Neural progenitor cell (in vitro differentiated cells): Measurements from ENCODE around the gene KLF2. TPM values are rescaled to one million over a fixed set of nuclear protein-coding genes. Genes with fewer than 3 reads are reported as not detected.

Experiments
- DNase-seq: peaks from one replicate; pipeline ENCODE4 v3.0.0-alpha.2; 2016; ENCODE audit warnings: low spot score
- H2AFZ ChIP-seq: fragments of 200-600 bp; sonication (generic); replicated peaks from 2 replicates; pipeline ENCODE4 v1.6.1; 2016; ENCODE audit warnings: antibody characterized with exemption
- H3F3A ChIP-seq: fragments of 200-600 bp; sonication (generic); 2 replicates; pipeline ENCODE4 v1.6.1; 2016; ENCODE audit warnings: antibody characterized with exemption, low read depth
- H3K27ac ChIP-seq: fragments of 200-600 bp; sonication (generic); 2 replicates; pipeline ENCODE4 v1.5.1; 2016; ENCODE audit warnings: mild to moderate bottlenecking
- H3K27me3 ChIP-seq: fragments of 200-600 bp; sonication (generic); 2 replicates; pipeline ENCODE4 v1.6.1; 2016; ENCODE audit warnings: mild to moderate bottlenecking, moderate library complexity
- H3K36me3 ChIP-seq: fragments of 200-600 bp; sonication (generic); 2 replicates; pipeline ENCODE4 v1.5.1; 2016
- H3K4me1 ChIP-seq: fragments of 200-600 bp; sonication (generic); 2 replicates; pipeline ENCODE4 v1.6.1; 2016; ENCODE audit warnings: mixed run types
- H3K4me2 ChIP-seq: fragments of 200-600 bp; sonication (generic); 2 replicates; pipeline ENCODE4 v1.6.1; 2016
- H3K4me3 ChIP-seq: fragments of 200-600 bp; sonication (generic); 2 replicates; pipeline ENCODE4 v1.5.1; 2016
- H3K79me2 ChIP-seq: fragments of 200-600 bp; sonication (generic); 2 replicates; pipeline ENCODE4 v1.6.1; 2016; ENCODE audit warnings: low read depth
- H3K9ac ChIP-seq: fragments of 200-600 bp; sonication (generic); 2 replicates; pipeline ENCODE4 v1.6.1; 2016
- H3K9me3 ChIP-seq: fragments of 200-600 bp; sonication (generic); 2 replicates; pipeline ENCODE4 v1.5.1; 2016; ENCODE audit warnings: low read depth
- H4K20me1 ChIP-seq: fragments of 200-600 bp; sonication (generic); 2 replicates; pipeline ENCODE4 v1.6.1; 2016; ENCODE audit warnings: low read depth
- H3K27ac Mint-ChIP-seq: 3 replicates; pipeline ENCODE4 v1.8.0; 2021; ENCODE audit warnings: mixed read lengths
- H3K27me3 Mint-ChIP-seq: 2 replicates; pipeline ENCODE4 v1.8.0; 2022; ENCODE audit warnings: low read depth, mild to moderate bottlenecking, inconsistent platforms, moderate library complexity, mixed read lengths; ENCODE audit not compliant: insufficient read depth
- H3K36me3 Mint-ChIP-seq: 3 replicates; pipeline ENCODE4 v1.8.0; 2021; ENCODE audit warnings: mixed read lengths
- H3K4me1 Mint-ChIP-seq: 3 replicates; pipeline ENCODE4 v1.8.0; 2021; ENCODE audit warnings: mixed read lengths
- H3K4me3 Mint-ChIP-seq: 3 replicates; pipeline ENCODE4 v1.8.0; 2021; ENCODE audit warnings: mild to moderate bottlenecking, moderate library complexity, mixed read lengths
- H3K9me3 Mint-ChIP-seq: 3 replicates; pipeline ENCODE4 v1.8.0; 2020; ENCODE audit warnings: mixed read lengths
- EZH2 ChIP-seq: fragments of 200-600 bp; sonication (generic); IDR thresholded peaks from 2 replicates; pipeline ENCODE4 v1.6.1; 2017; ENCODE audit warnings: antibody characterized with exemption, mild to moderate bottlenecking, moderate library complexity
- EZH2phosphoT487 ChIP-seq: fragments of 200-600 bp; sonication (generic); IDR thresholded peaks from 2 replicates; pipeline ENCODE4 v1.6.1; 2017; ENCODE audit warnings: antibody characterized with exemption
- total RNA-seq: library from RNA; depleted of rRNA; stranded (reverse); fragments of >200 nt; gene quantifications from 2 replicates; pipeline ENCODE4 v1.2.3, GENCODE V29; 2015; ENCODE audit warnings: low replicate concordance
- TF ChIP-seq, protein P1 (sequence below): fragments of 200-600 bp; sonication (generic); IDR thresholded peaks from 2 replicates; pipeline ENCODE4 v1.5.1; 2017; ENCODE audit warnings: antibody characterized with exemption, mild to moderate bottlenecking

The KLF2 gene
- total RNA-seq, 1 donor from 2014 or later: not detected

DNA sequence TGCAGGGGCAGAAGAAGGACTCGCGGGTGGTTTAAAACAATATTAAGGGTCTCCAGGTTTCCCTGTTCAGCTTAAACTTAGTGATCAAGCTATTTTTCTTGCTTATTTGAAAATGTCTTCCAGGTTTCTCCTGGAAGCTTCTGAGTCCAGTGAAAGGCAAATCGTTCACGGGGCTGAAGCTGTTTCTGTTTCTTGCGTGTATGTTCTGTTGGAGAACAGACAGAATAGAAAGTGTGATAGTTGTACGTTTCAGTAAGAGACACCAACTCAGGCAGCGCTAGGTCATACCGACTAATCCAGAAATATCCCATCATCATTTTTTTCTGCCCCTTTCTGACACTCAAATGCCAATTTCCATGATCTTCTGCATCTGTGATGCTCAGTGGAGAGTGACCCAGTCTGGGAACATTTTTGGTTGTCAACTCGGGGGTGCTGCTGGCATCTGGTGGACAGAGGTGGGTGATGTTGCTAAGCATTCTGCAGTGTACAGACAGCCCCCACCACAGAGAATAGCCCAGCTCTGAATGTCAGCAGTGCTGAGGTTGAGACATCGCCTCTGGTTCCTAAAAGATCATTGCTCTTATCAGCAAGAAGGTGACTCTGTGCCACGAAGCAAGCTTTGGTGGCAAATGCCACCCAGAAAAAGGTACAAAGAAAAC, 4.3 kb downstream of the KLF2 start:
- peaks cover 4% of the 10 kb centered on the region for H3K4me1 Mint-ChIP-seq

DNA sequence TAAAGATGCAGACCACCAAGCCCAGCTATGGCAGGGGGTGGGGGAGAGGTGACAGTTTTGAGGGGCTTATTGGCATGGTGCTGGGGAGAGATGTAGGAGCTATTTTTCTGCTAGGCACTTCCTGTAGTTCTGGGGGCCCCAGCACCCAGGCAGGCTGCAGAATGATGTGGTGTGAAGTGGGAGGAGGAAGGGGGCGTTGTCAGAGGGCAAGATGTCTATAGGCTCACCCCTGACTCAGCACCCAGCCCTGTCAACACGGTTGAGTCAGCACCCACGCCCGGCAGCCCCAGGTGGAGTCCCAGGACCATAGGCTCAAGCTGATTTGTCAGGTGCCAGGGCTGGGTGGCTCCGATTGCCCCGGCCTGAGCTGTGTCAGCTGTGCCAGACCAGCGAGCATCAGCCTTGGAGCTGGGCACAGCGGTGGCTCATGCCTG, 5.8 kb downstream of the KLF2 start:
- Histone ChIP-seq H3K36me3 (no peaks in the 10 kb centered on the region), H3K9ac (no peak overlapping the region), H3K27me3 (peaks cover 67% of the 10 kb centered on the region), H3K9me3 (no peaks in the 10 kb centered on the region), H3K4me1 (peaks cover 7% of the 10 kb centered on the region), H3K4me2 (no peak overlapping the region), H3K27ac (no peak overlapping the region), H3K79me2 (no peaks in the 10 kb centered on the region), H2AFZ (no peak overlapping the region), H4K20me1 (peaks cover 26% of the 10 kb centered on the region), H3K4me3 (no peak overlapping the region), H3F3A (no peaks in the 10 kb centered on the region)
- H3K27me3 Mint-ChIP-seq: peaks cover 44% of the 10 kb centered on the region
- no peak overlapping the region for H3K4me3 Mint-ChIP-seq
- TF ChIP-seq, protein P1, sequence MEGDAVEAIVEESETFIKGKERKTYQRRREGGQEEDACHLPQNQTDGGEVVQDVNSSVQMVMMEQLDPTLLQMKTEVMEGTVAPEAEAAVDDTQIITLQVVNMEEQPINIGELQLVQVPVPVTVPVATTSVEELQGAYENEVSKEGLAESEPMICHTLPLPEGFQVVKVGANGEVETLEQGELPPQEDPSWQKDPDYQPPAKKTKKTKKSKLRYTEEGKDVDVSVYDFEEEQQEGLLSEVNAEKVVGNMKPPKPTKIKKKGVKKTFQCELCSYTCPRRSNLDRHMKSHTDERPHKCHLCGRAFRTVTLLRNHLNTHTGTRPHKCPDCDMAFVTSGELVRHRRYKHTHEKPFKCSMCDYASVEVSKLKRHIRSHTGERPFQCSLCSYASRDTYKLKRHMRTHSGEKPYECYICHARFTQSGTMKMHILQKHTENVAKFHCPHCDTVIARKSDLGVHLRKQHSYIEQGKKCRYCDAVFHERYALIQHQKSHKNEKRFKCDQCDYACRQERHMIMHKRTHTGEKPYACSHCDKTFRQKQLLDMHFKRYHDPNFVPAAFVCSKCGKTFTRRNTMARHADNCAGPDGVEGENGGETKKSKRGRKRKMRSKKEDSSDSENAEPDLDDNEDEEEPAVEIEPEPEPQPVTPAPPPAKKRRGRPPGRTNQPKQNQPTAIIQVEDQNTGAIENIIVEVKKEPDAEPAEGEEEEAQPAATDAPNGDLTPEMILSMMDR: no peak
- TF ChIP-seq EZH2phosphoT487 (no peak), EZH2 (no peak)
- H3K4me1 Mint-ChIP-seq: peaks cover 4% of the 10 kb centered on the region
- DNase-seq: no peak
- H3K36me3 Mint-ChIP-seq: no peaks in the 10 kb centered on the region
- no peaks in the 10 kb centered on the region for H3K9me3 Mint-ChIP-seq
- H3K27ac Mint-ChIP-seq: no peak overlapping the region

More for the DNA sequence above, 4.3 kb downstream of the KLF2 start:
- H3K4me2 ChIP-seq: no peak overlapping the region
- H3K27me3 Mint-ChIP-seq: peaks cover 48% of the 10 kb centered on the region
- peaks cover 35% of the 10 kb centered on the region for H4K20me1 ChIP-seq
- H3K4me3 Mint-ChIP-seq: no peak overlapping the region
- H2AFZ ChIP-seq: no peak overlapping the region
- H3K9ac ChIP-seq: no peak overlapping the region
- DNase-seq: no peak
- TF ChIP-seq EZH2 (no peak), EZH2phosphoT487 (no peak)
- TF ChIP-seq, protein P1: no peak
- peaks cover 11% of the 10 kb centered on the region for H3K4me1 ChIP-seq
- H3K27ac Mint-ChIP-seq: no peak overlapping the region
- H3K27ac ChIP-seq: no peak overlapping the region
- no peaks in the 10 kb centered on the region for H3K36me3 Mint-ChIP-seq
- no peaks in the 10 kb centered on the region for H3K36me3 ChIP-seq
- no peaks in the 10 kb centered on the region for H3K9me3 ChIP-seq
- H3F3A ChIP-seq: peaks cover 11% of the 10 kb centered on the region
- no peaks in the 10 kb centered on the region for H3K79me2 ChIP-seq
- no peak overlapping the region for H3K4me3 ChIP-seq
- peaks cover 82% of the 10 kb centered on the region for H3K27me3 ChIP-seq
- H3K9me3 Mint-ChIP-seq: no peaks in the 10 kb centered on the region

DNA sequence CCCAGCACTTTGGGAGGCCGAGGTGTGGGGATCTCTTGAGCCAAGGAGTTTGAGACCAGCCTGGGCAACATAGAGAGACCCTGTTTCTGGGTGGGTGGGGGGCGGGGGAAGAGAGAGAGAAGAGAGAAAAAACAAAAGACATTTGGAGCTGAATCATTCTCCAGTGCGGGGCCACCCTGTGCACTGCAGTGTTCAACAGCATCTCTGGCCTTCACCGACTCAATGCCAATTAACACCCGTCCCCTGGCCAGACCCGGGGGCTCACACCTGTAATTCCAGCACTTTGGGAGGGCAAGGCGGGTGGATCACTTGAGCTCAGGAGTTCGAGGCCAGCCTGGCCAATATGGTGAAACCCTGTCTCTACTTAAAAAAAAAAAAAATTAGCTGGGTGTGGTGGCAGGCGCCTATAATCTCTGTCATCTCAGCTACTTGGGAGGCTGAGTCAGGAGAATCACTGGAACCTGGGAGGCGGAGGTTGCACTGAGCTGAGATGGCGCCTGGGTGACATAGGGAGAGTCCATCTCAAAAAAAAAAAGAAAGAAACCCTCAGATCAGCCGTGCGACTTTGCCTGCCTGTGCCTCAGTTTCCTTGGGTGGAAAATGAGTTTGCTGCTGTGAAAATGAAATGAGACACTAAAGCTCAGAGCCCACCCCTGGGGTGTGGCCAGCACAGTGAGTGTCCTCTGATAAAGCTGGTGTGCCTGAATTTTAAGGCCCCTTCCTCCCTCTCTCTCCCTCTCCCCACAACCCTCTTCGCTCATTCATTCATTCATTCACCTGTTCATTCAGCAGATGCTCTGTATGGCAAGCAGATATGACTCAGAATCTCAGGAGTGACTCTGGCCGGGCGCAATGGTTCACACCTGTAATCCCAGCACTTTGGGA, 6.4 kb downstream of the KLF2 start:
- H3K4me2 ChIP-seq: no peak overlapping the region
- Mint-ChIP-seq H3K9me3 (no peaks in the 10 kb centered on the region), H3K27ac (no peak overlapping the region), H3K4me1 (peaks cover 4% of the 10 kb centered on the region), H3K4me3 (no peak overlapping the region), H3K27me3 (peaks cover 42% of the 10 kb centered on the region), H3K36me3 (no peaks in the 10 kb centered on the region)
- H2AFZ ChIP-seq: no peak overlapping the region
- no peaks in the 10 kb centered on the region for H3F3A ChIP-seq
- no peak overlapping the region for H3K9ac ChIP-seq
- DNase-seq: no peak
- H3K4me3 ChIP-seq: no peak overlapping the region
- TF ChIP-seq EZH2 (no peak), EZH2phosphoT487 (no peak)
- TF ChIP-seq, protein P1: no peak
- peaks cover 26% of the 10 kb centered on the region for H4K20me1 ChIP-seq
- no peaks in the 10 kb centered on the region for H3K79me2 ChIP-seq
- H3K36me3 ChIP-seq: no peaks in the 10 kb centered on the region
- peaks cover 7% of the 10 kb centered on the region for H3K4me1 ChIP-seq
- peaks cover 61% of the 10 kb centered on the region for H3K27me3 ChIP-seq
- no peaks in the 10 kb centered on the region for H3K9me3 ChIP-seq
- H3K27ac ChIP-seq: no peak overlapping the region
